SK-N-MC (cell line): ENCODE data around the gene TFB2M.

Source experiments
- EZH2 ChIP-seq: fragments of 200-600 bp; sonication (generic); IDR thresholded peaks from one replicate; pipeline ENCODE4 v1.6.1; 2017; ENCODE audit warnings: antibody characterized with exemption
- FOXP2 ChIP-seq: optimal IDR thresholded peaks from 2 replicates; pipeline ENCODE3; 2011; ENCODE audit warnings: mild to moderate bottlenecking, moderate library complexity; ENCODE audit not compliant: insufficient read depth; ENCODE audit errors: extremely low read length, control extremely low read depth
- POLR2AphosphoS5 ChIP-seq: IDR thresholded peaks from 2 replicates; pipeline ENCODE4 v1.6.1; 2012; ENCODE audit warnings: mild to moderate bottlenecking, low read depth, low read length, borderline replicate concordance

- no peak for TF ChIP-seq POLR2AphosphoS5
- no peak for TF ChIP-seq EZH2
- no peak for TF ChIP-seq FOXP2
Measured at GRCh38 chr1:246517391-246517790, 48.7 kb downstream of the TFB2M start.
